CD8-positive, alpha-beta memory T cell (primary cell): Measurements from ENCODE around the gene VMO1. TPM values are rescaled to one million over a fixed set of nuclear protein-coding genes. Genes with fewer than 3 reads are reported as not detected.
"Not testable (repeated sequence)": the region's sequence is repeated elsewhere in the genome, so short reads cannot be mapped to it uniquely, and the experiment has no call there.

Source experiments
- CTCF ChIA-PET: fragments of 350-600 bp; sonication (Branson Sonifier 250); formaldehyde crosslinking; loops from one replicate; lab custom pipeline; 2021; ENCODE audit warnings: antibody characterized with exemption; lab: Charles Lee
- POLR2A ChIA-PET: fragments of 350-600 bp; sonication (Branson Sonifier 250); formaldehyde crosslinking; loops from one replicate; lab custom pipeline; 2021; ENCODE audit warnings: antibody characterized with exemption; lab: Charles Lee
- DNase-seq, 5 donors: peaks; one replicate each; pipeline versions ENCODE4 v3.0.0 to v3.0.0-alpha.2; 2020 to 2022; ENCODE audit warnings: mixed read lengths in 1 of 5
- H3K27ac ChIP-seq: one replicate; pipeline ENCODE4 v1.7.0; 2013; ENCODE audit warnings: low read depth, mild to moderate bottlenecking, low read length, moderate library complexity
- H3K27me3 ChIP-seq: 2 replicates; pipeline ENCODE4 v1.7.0; 2013; ENCODE audit warnings: low read length, mild to moderate bottlenecking; ENCODE audit not compliant: insufficient read depth, poor library complexity, severe bottlenecking
- H3K36me3 ChIP-seq: 2 replicates; pipeline ENCODE4 v1.7.0; 2013; ENCODE audit warnings: mild to moderate bottlenecking, low read length, moderate library complexity; ENCODE audit not compliant: insufficient read depth
- H3K4me1 ChIP-seq: 2 replicates; pipeline ENCODE4 v1.7.0; 2013; ENCODE audit warnings: mild to moderate bottlenecking, low read length, moderate library complexity; ENCODE audit not compliant: insufficient read depth
- H3K4me3 ChIP-seq: 2 replicates; pipeline ENCODE4 v1.7.0; 2013; ENCODE audit warnings: mild to moderate bottlenecking, low read length
- H3K9me3 ChIP-seq: 2 replicates; pipeline ENCODE4 v1.7.0; 2013; ENCODE audit warnings: mild to moderate bottlenecking, low read length
- H3K27ac Mint-ChIP-seq, 8 donors: one replicate each; pipeline ENCODE4 v1.8.0; 2020 to 2021; ENCODE audit warnings: mixed read lengths in 8 of 8, mild to moderate bottlenecking in 6 of 8, inconsistent platforms in 3 of 8, moderate library complexity in 3 of 8
- H3K27me3 Mint-ChIP-seq, 2 donors: one replicate each; pipeline ENCODE4 v1.8.0; 2020 to 2021; ENCODE audit warnings: mixed read lengths in 2 of 2, mild to moderate bottlenecking in 1 of 2, moderate library complexity in 1 of 2
- H3K36me3 Mint-ChIP-seq, 3 donors: one replicate each; pipeline ENCODE4 v1.8.0; 2020 to 2021; ENCODE audit warnings: mixed read lengths in 3 of 3, inconsistent platforms in 1 of 3, mild to moderate bottlenecking in 1 of 3
- H3K4me1 Mint-ChIP-seq, 3 donors: one replicate each; pipeline ENCODE4 v1.8.0; 2020 to 2021; ENCODE audit warnings: mixed read lengths in 3 of 3, inconsistent platforms in 1 of 3, mild to moderate bottlenecking in 1 of 3
- H3K4me3 Mint-ChIP-seq, 7 donors: one replicate each; pipeline ENCODE4 v1.8.0; 2020 to 2021; ENCODE audit warnings: mixed read lengths in 7 of 7, mild to moderate bottlenecking in 6 of 7, moderate library complexity in 4 of 7, inconsistent platforms in 2 of 7
- H3K9me3 Mint-ChIP-seq, 5 donors: one replicate each; pipeline ENCODE4 v1.8.0; 2020 to 2022; ENCODE audit warnings: mixed read lengths in 5 of 5, mild to moderate bottlenecking in 3 of 5, moderate library complexity in 2 of 5, inconsistent platforms in 1 of 5
- polyA plus RNA-seq: library from polyadenylated mRNA; unstranded; fragments of 300-500 nt; fragmentation: Illumina TruSeq; gene quantifications from one replicate; pipeline ENCODE4 v1.2.3, GENCODE V29; 2021
- total RNA-seq, 2 experiments: library from RNA; stranded (reverse); gene quantifications; one replicate each; pipeline ENCODE4 v1.2.3, GENCODE V29; 2021

Gene VMO1
- total RNA-seq (not detected), polyA plus RNA-seq (not detected)

DNA sequence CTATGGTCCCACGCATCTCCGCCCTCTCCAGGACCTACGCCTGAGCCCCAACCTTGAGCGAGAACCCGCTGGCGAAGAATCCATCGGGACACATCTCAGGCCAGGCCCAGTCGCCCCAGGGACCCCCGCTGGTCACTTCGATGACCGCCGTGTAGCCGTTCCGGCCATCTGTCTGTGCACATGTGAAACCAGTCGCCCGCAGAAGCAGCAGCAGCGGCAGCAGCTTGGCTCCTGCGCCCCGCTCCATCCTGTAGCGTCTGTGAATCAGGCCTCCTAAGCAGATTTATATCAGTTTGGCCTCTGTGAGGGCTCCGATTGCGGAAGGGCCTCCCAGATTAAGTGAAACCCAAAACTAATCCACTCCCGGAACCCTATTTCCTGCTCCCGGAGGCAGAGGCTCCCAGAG, at the start of gene VMO1:
VMO1 (minus strand) TSS at position 259 of the 406 bp plus-strand sequence; CDS start at position 247, 12 bp downstream.
- Mint-ChIP-seq H3K9me3 (peaks cover 0 to 2% (median 0%) of the 10 kb centered on the region in 5 donors), H3K27ac (peak within 1 kb of the TSS in 1 of 8 donors; percentile 80), H3K4me1 (peaks cover 18 to 35% (median 24%) of the 10 kb centered on the region in 3 donors), H3K36me3 (peaks cover 0 to 2% (median 0%) of the 10 kb centered on the region in 3 donors), H3K27me3 (peaks cover 51 to 53% of the 10 kb centered on the region in 2 donors), H3K4me3 (peak within 1 kb of the TSS; percentile 19 to 88 (median 54))
- H3K27me3 ChIP-seq = peaks cover 23% of the 10 kb centered on the region
- ChIA-PET POLR2A (no interaction called here), CTCF (interaction anchor here (1.3 to 4.1 kb wide), 3 partner anchors 10 to 77 kb away, joined by 3 to 15 read pairs (median 4); partner anchors contain the start of genes ARRB2 and PSMB6)
- H3K4me3 ChIP-seq = no peak within 1 kb of the TSS
- no peaks in the 10 kb centered on the region for H3K9me3 ChIP-seq
- no peak for DNase-seq
- H3K36me3 ChIP-seq = no peaks in the 10 kb centered on the region
- H3K4me1 ChIP-seq = peaks cover 24% of the 10 kb centered on the region
- H3K27ac ChIP-seq = no peak within 1 kb of the TSS

DNA sequence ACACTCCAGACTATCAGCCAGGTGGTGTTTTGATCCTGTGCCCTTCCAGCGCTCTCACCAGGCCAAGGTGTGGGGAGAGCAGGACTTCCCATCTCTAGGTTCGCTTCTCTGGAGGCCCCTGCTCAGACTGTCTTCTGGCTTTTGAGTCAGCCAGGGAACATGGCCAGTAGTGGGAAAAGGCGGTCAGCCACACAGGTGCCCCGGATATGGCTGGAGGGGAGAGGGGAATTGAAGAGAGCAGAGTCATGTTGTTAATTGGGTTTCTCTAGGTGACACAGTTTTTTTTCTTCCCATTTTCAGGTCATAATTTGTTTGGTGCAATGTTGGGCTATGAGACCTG, 48.5 kb upstream of the VMO1 start:
- peaks cover 0 to 23% (median 3%) of the 10 kb centered on the region in 3 donors for H3K36me3 Mint-ChIP-seq
- POLR2A ChIA-PET = interaction anchor here (1.5 kb wide), 1 partner anchor 120 kb away, joined by 4 read pairs; no protein-coding TSS in a partner anchor
- H3K4me3 ChIP-seq = peak overlapping the region; percentile 77
- peak overlapping the region; percentile 59 to 97 (median 94) for H3K27ac Mint-ChIP-seq
- H3K4me1 ChIP-seq = peaks cover 27% of the 10 kb centered on the region
- peaks cover 0 to 2% (median 0%) of the 10 kb centered on the region in 5 donors for H3K9me3 Mint-ChIP-seq
- DNase-seq = no peak
- no peaks in the 10 kb centered on the region for H3K36me3 ChIP-seq
- peaks cover 50 to 56% (median 54%) of the 10 kb centered on the region in 3 donors for H3K4me1 Mint-ChIP-seq
- no peaks in the 10 kb centered on the region for H3K27me3 Mint-ChIP-seq
- no peaks in the 10 kb centered on the region for H3K9me3 ChIP-seq
- H3K27ac ChIP-seq = peak overlapping the region; percentile 65
- H3K4me3 Mint-ChIP-seq = peak overlapping the region; percentile 87 to 100 (median 94)
- CTCF ChIA-PET = interaction anchor here (2.2 kb wide), 1 partner anchor 45 kb away, joined by 7 read pairs; no protein-coding TSS in a partner anchor
- no peaks in the 10 kb centered on the region for H3K27me3 ChIP-seq

GRCh38 chr17:4833941-4834680, 47.9 kb upstream of the VMO1 start:
- H3K36me3 ChIP-seq = no peaks in the 10 kb centered on the region
- Mint-ChIP-seq H3K4me1 (peaks cover 45 to 51% (median 48%) of the 10 kb centered on the region in 3 donors), H3K27ac (peak overlapping the region; percentile 59 to 97 (median 94)), H3K27me3 (no peaks in the 10 kb centered on the region), H3K9me3 (peaks cover 0 to 2% (median 0%) of the 10 kb centered on the region in 5 donors), H3K36me3 (peaks cover 0 to 18% (median 3%) of the 10 kb centered on the region in 3 donors), H3K4me3 (peak overlapping the region; percentile 87 to 100 (median 94))
- CTCF ChIA-PET = interaction anchor here (1.4 to 2.2 kb wide), 2 partner anchors 27 to 44 kb away, joined by 3 to 7 read pairs; partner anchors contain the start of gene PLD2
- peak in 1 of 5 donors; percentile 25 for DNase-seq
- peaks cover 27% of the 10 kb centered on the region for H3K4me1 ChIP-seq
- POLR2A ChIA-PET = interaction anchor here (0.9 to 1.5 kb wide), 5 partner anchors 18 to 119 kb away, joined by 3 to 4 read pairs (median 4); partner anchors contain the start of genes C17orf107, RNF167 and SLC25A11
- H3K27ac ChIP-seq = peak overlapping the region; percentile 65
- no peaks in the 10 kb centered on the region for H3K27me3 ChIP-seq
- no peaks in the 10 kb centered on the region for H3K9me3 ChIP-seq
- H3K4me3 ChIP-seq = peak overlapping the region; percentile 77

GRCh38 chr17:4833178-4833940, 47.2 kb upstream of the VMO1 start, which contains the start of gene MINK1:
TSS of gene MINK1 (plus strand) at chr17:4833340. CDS start at chr17:4833584, 244 bp downstream.
- H3K9me3 Mint-ChIP-seq = peaks cover 0 to 2% (median 0%) of the 10 kb centered on the region in 5 donors
- no peaks in the 10 kb centered on the region for H3K27me3 ChIP-seq
- ChIA-PET CTCF (interaction anchor here (1.4 kb wide), 1 partner anchor 26 kb away, joined by 3 read pairs; the partner anchor contains the start of gene PLD2), POLR2A (interaction anchor here (0.9 to 1.5 kb wide), 4 partner anchors 19 to 107 kb away, joined by 3 to 4 read pairs (median 4); partner anchors contain the start of genes C17orf107, RNF167 and SLC25A11)
- H3K27me3 Mint-ChIP-seq = no peaks in the 10 kb centered on the region
- H3K4me1 Mint-ChIP-seq = peaks cover 43 to 44% (median 44%) of the 10 kb centered on the region in 3 donors
- H3K4me3 ChIP-seq = peak within 1 kb of the TSS; percentile 77
- H3K4me1 ChIP-seq = peaks cover 27% of the 10 kb centered on the region
- H3K27ac Mint-ChIP-seq = peak within 1 kb of the TSS; percentile 90 to 98 (median 98)
- H3K4me3 Mint-ChIP-seq = peak within 1 kb of the TSS; percentile 90 to 100 (median 95)
- peak; percentile 86 to 95 (median 90) for DNase-seq
- H3K9me3 ChIP-seq = no peaks in the 10 kb centered on the region
- H3K27ac ChIP-seq = peak within 1 kb of the TSS; percentile 65
- no peaks in the 10 kb centered on the region for H3K36me3 ChIP-seq
- H3K36me3 Mint-ChIP-seq = peaks cover 0 to 16% (median 3%) of the 10 kb centered on the region in 3 donors

- H3K9me3 Mint-ChIP-seq, H3K36me3 ChIP-seq, H3K27me3 ChIP-seq, DNase-seq, H3K27me3 Mint-ChIP-seq, H3K9me3 ChIP-seq: not testable (repeated sequence)
- Mint-ChIP-seq H3K36me3 (peaks cover 0 to 11% (median under 1%) of the 10 kb centered on the region in 3 donors), H3K27ac (peak overlapping the region; percentile 90 to 98 (median 98)), H3K4me1 (peaks cover 38 to 39% (median 38%) of the 10 kb centered on the region in 3 donors), H3K4me3 (peak overlapping the region; percentile 89 to 97 (median 93))
- peak overlapping the region; percentile 65 for H3K27ac ChIP-seq
- ChIA-PET CTCF (interaction anchor here (1.4 kb wide), 1 partner anchor 26 kb away, joined by 3 read pairs; the partner anchor contains the start of gene PLD2), POLR2A (interaction anchor here (1.5 kb wide), 1 partner anchor 107 kb away, joined by 3 read pairs; the partner anchor contains the start of genes RNF167 and SLC25A11)
- peak overlapping the region; percentile 77 for H3K4me3 ChIP-seq
- H3K4me1 ChIP-seq = peaks cover 27% of the 10 kb centered on the region
These were observed 46.6 kb upstream of the VMO1 start for GRCh38 chr17:4832829-4833177.

DNA sequence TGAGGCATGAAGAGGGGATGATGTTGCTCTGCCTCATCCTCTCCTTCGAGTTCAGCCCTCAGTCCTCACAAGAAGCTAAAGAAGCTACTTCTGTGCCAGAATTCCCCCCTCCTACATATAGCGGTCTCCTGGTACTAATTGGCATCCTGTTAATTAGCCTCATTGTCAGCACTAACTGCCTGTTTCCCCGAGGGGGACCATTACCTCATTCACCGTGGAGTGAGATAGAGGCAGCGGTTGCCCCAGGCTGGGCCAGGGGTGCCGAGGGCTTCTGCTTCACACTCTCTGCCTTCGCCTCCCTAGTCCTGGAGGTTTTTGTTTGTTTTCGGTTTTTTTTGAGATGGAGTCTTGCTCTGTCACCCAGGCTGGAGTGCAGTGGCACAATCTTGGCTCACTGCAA, 41.2 kb upstream of the VMO1 start:
- ChIA-PET POLR2A (no interaction called here), CTCF (no interaction called here)
- Histone ChIP-seq H3K27ac (no peak overlapping the region), H3K4me3 (no peak overlapping the region), H3K36me3 (no peaks in the 10 kb centered on the region), H3K27me3 (no peaks in the 10 kb centered on the region), H3K9me3 (no peaks in the 10 kb centered on the region), H3K4me1 (no peaks in the 10 kb centered on the region)
- Mint-ChIP-seq H3K9me3 (no peaks in the 10 kb centered on the region), H3K27ac (no peak overlapping the region), H3K36me3 (peaks cover 0 to 5% (median 0%) of the 10 kb centered on the region in 3 donors), H3K27me3 (no peaks in the 10 kb centered on the region), H3K4me1 (no peaks in the 10 kb centered on the region), H3K4me3 (no peak overlapping the region)
- no peak for DNase-seq

DNA sequence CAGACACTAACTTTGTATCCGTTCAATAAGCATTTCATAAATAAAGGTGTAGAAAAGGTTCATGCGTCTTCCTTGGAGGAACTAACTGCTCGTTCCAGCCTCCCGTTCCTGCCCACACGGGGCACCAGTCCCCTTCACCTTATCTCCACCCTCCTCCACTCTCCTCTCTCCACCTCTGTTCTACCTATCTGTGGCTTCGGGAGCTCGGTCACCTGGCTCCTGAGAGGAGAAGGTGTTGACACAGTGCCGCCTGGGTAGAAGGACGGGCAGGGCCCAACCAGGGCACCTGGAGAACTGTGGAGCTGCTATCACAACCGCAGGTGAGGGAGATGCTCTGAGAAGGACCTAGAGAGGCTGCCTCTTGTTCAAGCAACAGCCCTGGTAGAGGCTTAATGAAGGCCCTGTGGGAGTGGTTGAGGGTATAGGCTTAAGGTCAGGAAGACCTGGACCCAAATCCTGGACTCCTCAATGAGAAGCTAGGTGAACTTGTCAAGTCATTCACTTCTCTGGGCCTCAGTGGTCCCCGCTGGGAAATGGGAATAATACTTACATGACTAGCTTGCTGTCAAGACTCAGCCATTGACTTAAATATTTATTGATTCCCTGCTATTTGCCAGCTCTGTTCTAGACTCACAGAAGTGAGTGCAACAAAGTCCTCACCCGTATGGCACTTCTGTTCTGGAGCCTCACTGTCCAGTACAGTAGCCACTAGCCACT, 37.4 kb upstream of the VMO1 start:
- H3K27ac Mint-ChIP-seq = no peak overlapping the region
- H3K36me3 Mint-ChIP-seq = peaks cover 0 to 12% (median 3%) of the 10 kb centered on the region in 3 donors
- no peak overlapping the region for H3K4me3 Mint-ChIP-seq
- H3K4me1 Mint-ChIP-seq = no peaks in the 10 kb centered on the region
- H3K27ac ChIP-seq = no peak overlapping the region
- ChIA-PET POLR2A (no interaction called here), CTCF (interaction anchor here (1.0 to 1.4 kb wide), 2 partner anchors 33 to 65 kb away, joined by 3 to 4 read pairs; no protein-coding TSS in a partner anchor)
- H3K9me3 Mint-ChIP-seq = no peaks in the 10 kb centered on the region
- no peaks in the 10 kb centered on the region for H3K36me3 ChIP-seq
- no peaks in the 10 kb centered on the region for H3K9me3 ChIP-seq
- no peaks in the 10 kb centered on the region for H3K27me3 ChIP-seq
- no peak overlapping the region for H3K4me3 ChIP-seq
- no peaks in the 10 kb centered on the region for H3K4me1 ChIP-seq
- peaks cover 0 to 1% of the 10 kb centered on the region in 2 donors for H3K27me3 Mint-ChIP-seq
- no peak for DNase-seq
